Transverse colon (tissue), 4 donors: ENCODE measurements around the gene SRRM3. TPM values are rescaled to one million over a fixed set of nuclear protein-coding genes. Genes with fewer than 3 reads are reported as not detected.
A peak's percentile ranks its signal among the peaks of the same experiment; 100 is the strongest.

Experiments
- DNase-seq: peaks from one replicate; pipeline ENCODE4 v3.0.0-alpha.2; 2019
- H3K27ac ChIP-seq, 4 donors: fragments of 200-600 bp; sonication (generic); 2 replicates each; pipeline ENCODE4 v1.5.1; 2016 to 2018; ENCODE audit warnings: inconsistent platforms in 4 of 4
- H3K27me3 ChIP-seq: fragments of 200-600 bp; sonication (generic); 2 replicates; pipeline ENCODE4 v1.5.1; 2017; ENCODE audit warnings: inconsistent platforms
- H3K36me3 ChIP-seq, 4 donors: fragments of 200-600 bp; sonication (generic); 2 replicates each; pipeline ENCODE4 v1.5.1; 2017 to 2019; ENCODE audit warnings: inconsistent platforms in 4 of 4
- H3K4me1 ChIP-seq, 4 donors: fragments of 200-600 bp; sonication (generic); 2 replicates each; pipeline ENCODE4 v1.5.1; 2017 to 2020; ENCODE audit warnings: inconsistent platforms in 4 of 4
- H3K4me3 ChIP-seq, 4 donors: fragments of 200-600 bp; sonication (generic); 1 replicate in 1 of 4; 2 replicates in 3 of 4; pipeline versions ENCODE4 v1.5.1 to v1.6.1; 2017 to 2019; ENCODE audit warnings: inconsistent platforms in 4 of 4
- H3K9me3 ChIP-seq, 2 donors: fragments of 200-600 bp; sonication (generic); 2 replicates each; pipeline ENCODE4 v1.5.1; 2017 to 2019; ENCODE audit warnings: inconsistent platforms in 2 of 2
- CTCF ChIP-seq, 5 experiments: fragments of 200-600 bp in 3 of 5; fragments of 450-650 bp in 2 of 5; sonication (generic) in 3 of 5; IDR thresholded peaks; 1 replicate in 2 of 5; 2 replicates in 3 of 5; pipeline ENCODE4 v1.5.1; 2016 to 2017; ENCODE audit warnings: antibody characterized with exemption in 5 of 5, inconsistent platforms in 3 of 5, mild to moderate bottlenecking in 2 of 5, moderate library complexity in 1 of 5
- EP300 ChIP-seq: sonication (generic); formaldehyde crosslinking; IDR thresholded peaks from one replicate; pipeline ENCODE4 v1.6.1; 2017; ENCODE audit warnings: antibody characterized with exemption, low read depth
- POLR2A ChIP-seq: fragments of 450-650 bp; IDR thresholded peaks from one replicate; pipeline ENCODE4 v1.6.1; 2016; ENCODE audit warnings: antibody characterized with exemption, mild to moderate bottlenecking, moderate library complexity
- POLR2AphosphoS5 ChIP-seq, 3 donors: sonication (generic); formaldehyde crosslinking; IDR thresholded peaks; one replicate each; pipeline ENCODE4 v1.6.1; 2016; ENCODE audit warnings: antibody characterized with exemption in 3 of 3
- WGBS, 2 donors: methylation state at CpG; one replicate each; pipeline ENCODE4 v1.1.5; 2018; ENCODE audit warnings: low coverage in 1 of 2; 5-methylcytosine and 5-hydroxymethylcytosine counted together
- in situ Hi-C, 4 donors: fragments of 200-750 bp; cut with MboI; loops; one replicate each; pipeline versions ENCODE4 v1.15.0 to v1.15.1; 2017; ENCODE audit warnings: low sequenced_read_pairs in 3 of 4, low pct_ligation_motif_present in 1 of 4, low pct_unique_long_range_greater_than_20kb in 1 of 4
- intact Hi-C: fragments of 100-400 bp; cut with DNase I; formaldehyde crosslinking; loops from one replicate; pipeline ENCODE4 v1.15.1; 2023; ENCODE audit warnings: low total_unique reads
- total RNA-seq, 4 donors: library from RNA; depleted of rRNA; stranded (reverse); fragments of >200 nt; gene quantifications; one replicate each; pipeline ENCODE4 v1.1.0, GENCODE V29; 2016

Gene SRRM3
- total RNA-seq, 4 donors from 2014 or later, result 0.82 to 1.4 (median 1.1) TPM; not detected in 1

- Histone ChIP-seq H3K9me3 (no peaks in the 10 kb centered on the region), H3K4me3 (no peak overlapping the region), H3K36me3 (no peaks in the 10 kb centered on the region), H3K4me1 (peaks cover 0 to 2% (median 2%) of the 10 kb centered on the region in 4 donors), H3K27ac (no peak overlapping the region), H3K27me3 (peaks cover 40% of the 10 kb centered on the region)
- in situ Hi-C loops (no loop called here), intact Hi-C loops (no loop called here)
- no peak for DNase-seq
- no peak for TF ChIP-seq POLR2A
- 79 to 83% methylated on average over 4 of the region's 4 CpGs for WGBS, 2 donors
Observed at GRCh38 chr7:76254781-76255180, 53.1 kb downstream of the SRRM3 start.

- no peaks in the 10 kb centered on the region for H3K9me3 ChIP-seq
- no peak overlapping the region for H3K4me3 ChIP-seq
- intact Hi-C loops, result no loop called here
- no peak for DNase-seq
- no peaks in the 10 kb centered on the region for H3K36me3 ChIP-seq
- TF ChIP-seq CTCF (IDR thresholded peaks at IDR 0.05), result no peak
- TF ChIP-seq EP300, result no peak
- no peak for TF ChIP-seq POLR2AphosphoS5 (IDR thresholded peaks at IDR 0.05)
- TF ChIP-seq POLR2A, result no peak
- in situ Hi-C loops, result no loop called here
- peaks cover 0 to 11% (median 7%) of the 10 kb centered on the region in 4 donors for H3K4me1 ChIP-seq
- no peak overlapping the region for H3K27ac ChIP-seq
- 37 to 53% methylated on average over 4 to 8 of the region's 8 CpGs for WGBS, 2 donors
- H3K27me3 ChIP-seq, result peaks cover 53% of the 10 kb centered on the region
Observed at GRCh38 chr7:76257973-76258372, 56.3 kb downstream of the SRRM3 start.

- Histone ChIP-seq H3K27ac (no peak overlapping the region), H3K4me3 (peak overlapping the region in 2 of 4 donors; percentile 12 to 38), H3K27me3 (peaks cover 57% of the 10 kb centered on the region), H3K4me1 (peaks cover 0 to 11% (median 7%) of the 10 kb centered on the region in 4 donors), H3K36me3 (no peaks in the 10 kb centered on the region), H3K9me3 (no peaks in the 10 kb centered on the region)
- no peak for DNase-seq
- TF ChIP-seq POLR2AphosphoS5 (IDR thresholded peaks at IDR 0.05) (no peak), POLR2A (no peak), EP300 (no peak), CTCF (IDR thresholded peaks at IDR 0.05) (no peak)
- WGBS, 2 donors, result 18 to 24% methylated on average over 14 to 50 of the region's 50 CpGs
- in situ Hi-C loops (loop anchor here in 1 of 4 donors (10.0 kb wide), 1 partner anchor 85 kb away; no protein-coding TSS in a partner anchor), intact Hi-C loops (no loop called here)
Observed at GRCh38 chr7:76259124-76260093, 57.7 kb downstream of the SRRM3 start.

- peaks cover 57% of the 10 kb centered on the region for H3K27me3 ChIP-seq
- no peaks in the 10 kb centered on the region for H3K9me3 ChIP-seq
- in situ Hi-C loops (loop anchor here in 1 of 4 donors (10.0 kb wide), 1 partner anchor 85 kb away; no protein-coding TSS in a partner anchor), intact Hi-C loops (no loop called here)
- peak overlapping the region in 2 of 4 donors; percentile 12 to 38 for H3K4me3 ChIP-seq
- peaks cover 0 to 11% (median 7%) of the 10 kb centered on the region in 4 donors for H3K4me1 ChIP-seq
- TF ChIP-seq CTCF (IDR thresholded peaks at IDR 0.05), result no peak
- no peaks in the 10 kb centered on the region for H3K36me3 ChIP-seq
- H3K27ac ChIP-seq, result no peak overlapping the region
- no peak for DNase-seq
- WGBS, 2 donors, result 11% methylated on average over 21 of the region's 28 CpGs; no CpG with 5 or more reads in 1 of the 2 donors
Observed at GRCh38 chr7:76260171-76260703, 58.5 kb downstream of the SRRM3 start.
